HPDE6-E6E7 (cell line): ENCODE data around the gene HES6.
"Not testable (repeated sequence)": the region's sequence is repeated elsewhere in the genome, so short reads cannot be mapped to it uniquely, and the experiment has no call there.

Experiments
- DNase-seq: peaks from one replicate; pipeline ENCODE4 v3.0.0; 2011; ENCODE audit warnings: missing footprints; ENCODE audit errors: extremely low spot score

Gene HES6

GRCh38 chr2:238273433-238273832 lies 33.6 kb upstream of the HES6 start:
- not testable (repeated sequence) for DNase-seq

GRCh38 chr2:238272156-238272555 lies 32.3 kb upstream of the HES6 start:
- DNase-seq = no peak

- not testable (repeated sequence) for DNase-seq
Observed at GRCh38 chr2:238271686-238272085, 31.8 kb upstream of the HES6 start.

GRCh38 chr2:238271061-238271554 lies 31.3 kb upstream of the HES6 start:
- no peak for DNase-seq

- DNase-seq = no peak
Observed at GRCh38 chr2:238270606-238271005, 30.8 kb upstream of the HES6 start.

GRCh38 chr2:238269741-238270140 lies 29.9 kb upstream of the HES6 start:
- DNase-seq = no peak

- DNase-seq = no peak
Observed at GRCh38 chr2:238267884-238268680, 28.2 kb upstream of the HES6 start.

GRCh38 chr2:238267341-238267710 lies 27.5 kb upstream of the HES6 start:
- peak; percentile 78 for DNase-seq

GRCh38 chr2:238265605-238266004 lies 25.8 kb upstream of the HES6 start:
- DNase-seq = no peak

- DNase-seq = no peak
Observed at GRCh38 chr2:238264072-238264460, 24.2 kb upstream of the HES6 start.

- no peak for DNase-seq
Observed at GRCh38 chr2:238263204-238264071, 23.6 kb upstream of the HES6 start.

GRCh38 chr2:238262496-238263122 lies 22.8 kb upstream of the HES6 start:
- DNase-seq = no peak

GRCh38 chr2:238261718-238262375 lies 22.0 kb upstream of the HES6 start:
- no peak for DNase-seq

- no peak for DNase-seq
Observed at GRCh38 chr2:238260883-238261282, 21.0 kb upstream of the HES6 start.

GRCh38 chr2:238259061-238260020 lies 19.5 kb upstream of the HES6 start:
- no peak for DNase-seq

GRCh38 chr2:238257786-238258700 lies 18.2 kb upstream of the HES6 start:
- no peak for DNase-seq

- peak; percentile 94 for DNase-seq
Observed at GRCh38 chr2:238256594-238257104, 16.8 kb upstream of the HES6 start.

- DNase-seq = no peak
Observed at GRCh38 chr2:238256111-238256510, 16.3 kb upstream of the HES6 start.

- DNase-seq = no peak
Observed at GRCh38 chr2:238255636-238256035, 15.8 kb upstream of the HES6 start.
